CD4-positive, alpha-beta T cell (primary cell): ENCODE measurements around the gene HSD3B7. TPM values are rescaled to one million over a fixed set of nuclear protein-coding genes. Genes with fewer than 3 reads are reported as not detected.

Source experiments
- ATAC-seq: fragments of 200-7000 bp; cut with Tn5 transposase; one replicate; pipeline ENCODE4 v1.10.0; 2022; ENCODE audit warnings: mild to moderate bottlenecking; ENCODE audit not compliant: poor library complexity
- CTCF ChIA-PET: fragments of 350-600 bp; sonication (Branson Sonifier 250); formaldehyde crosslinking; loops from one replicate; lab custom pipeline; 2021; ENCODE audit warnings: antibody characterized with exemption, inconsistent platforms; lab: Charles Lee
- POLR2A ChIA-PET: fragments of 350-600 bp; sonication (Branson Sonifier 250); formaldehyde crosslinking; loops from one replicate; lab custom pipeline; 2021; ENCODE audit warnings: antibody characterized with exemption, inconsistent platforms; lab: Charles Lee
- DNase-seq, 14 experiments: peaks; one replicate each; pipeline ENCODE4 v3.0.0-alpha.2; 2013 to 2020; ENCODE audit warnings: mixed read lengths in 2 of 14
- H3K27ac ChIP-seq, 2 donors: one replicate each; pipeline versions ENCODE4 v1.5.1 to v1.7.0; 2013; ENCODE audit warnings: low read length in 2 of 2, low read depth in 1 of 2, mild to moderate bottlenecking in 1 of 2
- H3K27me3 ChIP-seq, 2 experiments: 1 replicate in 1 of 2; 2 replicates in 1 of 2; pipeline versions ENCODE4 v1.6.1 to v1.7.0; 2013; ENCODE audit warnings: low read length in 2 of 2, control low read depth in 1 of 2, mild to moderate bottlenecking in 1 of 2, moderate library complexity in 1 of 2; ENCODE audit not compliant: insufficient read depth in 2 of 2, control insufficient read depth in 1 of 2
- H3K36me3 ChIP-seq: one replicate; pipeline ENCODE4 v1.6.1; 2013; ENCODE audit warnings: low read length, control low read depth; ENCODE audit not compliant: insufficient read depth
- H3K4me1 ChIP-seq: one replicate; pipeline ENCODE4 v1.6.1; 2013; ENCODE audit warnings: low read length, control low read depth; ENCODE audit not compliant: insufficient read depth
- H3K4me3 ChIP-seq: one replicate; pipeline ENCODE4 v1.5.1; 2013; ENCODE audit warnings: mild to moderate bottlenecking, low read length, moderate library complexity
- H3K9me3 ChIP-seq, 2 experiments: 1 replicate in 1 of 2; 2 replicates in 1 of 2; pipeline versions ENCODE4 v1.6.1 to v1.7.0; 2013; ENCODE audit warnings: low read length in 2 of 2, mild to moderate bottlenecking in 2 of 2, control low read depth in 1 of 2, moderate library complexity in 1 of 2; ENCODE audit not compliant: control insufficient read depth in 1 of 2, insufficient read depth in 1 of 2
- H3K27ac Mint-ChIP-seq: one replicate; pipeline ENCODE4 v1.8.0; 2020; ENCODE audit warnings: mixed read lengths
- H3K27me3 Mint-ChIP-seq: one replicate; pipeline ENCODE4 v1.8.0; 2021; ENCODE audit warnings: mixed read lengths
- H3K36me3 Mint-ChIP-seq: one replicate; pipeline ENCODE4 v1.8.0; 2021; ENCODE audit warnings: low read depth, mixed read lengths
- H3K4me1 Mint-ChIP-seq: one replicate; pipeline ENCODE4 v1.8.0; 2021; ENCODE audit warnings: low read depth, mixed read lengths
- H3K4me3 Mint-ChIP-seq: one replicate; pipeline ENCODE4 v1.8.0; 2020; ENCODE audit warnings: mild to moderate bottlenecking, mixed read lengths
- H3K9me3 Mint-ChIP-seq: one replicate; pipeline ENCODE4 v1.8.0; 2020; ENCODE audit warnings: mixed read lengths
- intact Hi-C, 2 experiments: fragments of 100-400 bp; cut with DNase I in 1 of 2; cut with micrococcal nuclease in 1 of 2; formaldehyde crosslinking; loops; one replicate each; pipeline versions ENCODE4 v1.15.1 to v1.9.0; 2023 to 2025; cut with DNase I, micrococcal nuclease
- total RNA-seq, 174 experiments: library from RNA in 2 of 174; stranded (reverse) in 2 of 174; gene quantifications; one replicate each; pipeline ENCODE4 v1.2.3 and lab custom pipeline; 2021 to 2026
- TF ChIP-seq, protein P1 (sequence below): fragments of 200-600 bp; IDR thresholded peaks from one replicate; pipeline ENCODE4 v1.8.0; 2022; ENCODE audit warnings: antibody characterized with exemption, mild to moderate bottlenecking

The HSD3B7 gene
- total RNA-seq, 2 experiments from 2014 or later: 0.11 TPM; not detected in 1

DNA sequence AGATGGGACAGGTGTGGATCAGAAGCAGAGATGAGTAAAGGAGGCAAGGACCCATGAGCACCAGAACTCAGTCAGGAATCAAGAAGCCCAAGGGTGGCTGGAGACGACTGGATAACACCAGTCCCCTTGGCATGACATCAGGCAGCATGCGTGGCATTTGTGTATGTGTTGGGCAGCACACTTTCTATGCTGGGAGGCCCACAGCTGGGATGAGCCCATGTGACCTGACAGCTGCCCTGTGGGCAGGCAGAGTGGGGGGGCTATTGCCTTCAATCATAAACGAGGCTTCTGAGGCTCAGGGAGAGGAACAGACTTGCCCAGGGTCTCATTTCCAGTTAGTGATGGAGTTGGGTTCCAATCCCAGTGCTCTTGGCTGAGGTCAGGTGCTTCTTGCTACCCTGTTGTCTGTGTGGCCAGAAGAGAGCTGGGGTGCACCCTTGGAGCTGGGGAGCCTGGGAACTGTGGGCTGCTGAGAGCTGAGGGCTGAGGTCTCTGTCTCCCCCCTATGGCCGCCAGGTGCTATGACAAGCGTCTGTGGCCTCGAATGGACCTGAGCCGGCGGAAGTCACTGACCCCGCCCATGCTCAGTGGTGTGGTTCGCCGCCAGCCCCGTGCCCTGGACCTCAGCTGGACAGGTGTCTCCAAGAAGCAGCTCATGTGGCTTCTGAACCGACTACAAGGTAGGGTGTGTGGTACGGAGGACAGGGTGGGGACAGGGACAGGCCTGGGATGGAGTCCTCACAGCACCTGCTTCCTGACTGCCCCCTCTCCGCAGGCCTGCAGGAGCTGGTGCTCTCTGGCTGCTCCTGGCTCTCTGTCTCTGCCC is 43.2 kb upstream of the HSD3B7 start:
- TF ChIP-seq, protein P1, sequence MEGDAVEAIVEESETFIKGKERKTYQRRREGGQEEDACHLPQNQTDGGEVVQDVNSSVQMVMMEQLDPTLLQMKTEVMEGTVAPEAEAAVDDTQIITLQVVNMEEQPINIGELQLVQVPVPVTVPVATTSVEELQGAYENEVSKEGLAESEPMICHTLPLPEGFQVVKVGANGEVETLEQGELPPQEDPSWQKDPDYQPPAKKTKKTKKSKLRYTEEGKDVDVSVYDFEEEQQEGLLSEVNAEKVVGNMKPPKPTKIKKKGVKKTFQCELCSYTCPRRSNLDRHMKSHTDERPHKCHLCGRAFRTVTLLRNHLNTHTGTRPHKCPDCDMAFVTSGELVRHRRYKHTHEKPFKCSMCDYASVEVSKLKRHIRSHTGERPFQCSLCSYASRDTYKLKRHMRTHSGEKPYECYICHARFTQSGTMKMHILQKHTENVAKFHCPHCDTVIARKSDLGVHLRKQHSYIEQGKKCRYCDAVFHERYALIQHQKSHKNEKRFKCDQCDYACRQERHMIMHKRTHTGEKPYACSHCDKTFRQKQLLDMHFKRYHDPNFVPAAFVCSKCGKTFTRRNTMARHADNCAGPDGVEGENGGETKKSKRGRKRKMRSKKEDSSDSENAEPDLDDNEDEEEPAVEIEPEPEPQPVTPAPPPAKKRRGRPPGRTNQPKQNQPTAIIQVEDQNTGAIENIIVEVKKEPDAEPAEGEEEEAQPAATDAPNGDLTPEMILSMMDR: peak; percentile 87

DNA sequence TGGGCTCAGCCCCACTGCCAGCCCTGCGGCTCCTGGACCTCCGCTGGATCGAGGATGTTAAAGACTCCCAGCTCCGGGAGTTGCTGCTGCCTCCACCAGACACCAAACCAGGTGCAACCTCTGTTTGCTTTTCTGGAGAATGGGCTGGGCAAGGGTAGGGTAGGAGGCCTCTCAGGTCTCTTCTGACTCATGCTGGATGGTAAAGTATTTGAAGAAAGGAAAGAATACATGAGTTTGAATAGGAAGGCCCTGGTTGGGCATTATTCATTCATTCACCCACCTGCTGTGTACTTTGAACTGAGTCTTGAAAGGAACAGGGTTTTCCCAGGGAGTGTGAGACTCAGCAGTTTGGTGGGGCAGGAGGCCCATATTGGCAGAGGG is 42.6 kb upstream of the HSD3B7 start:
- ChIA-PET POLR2A (interaction anchor here (1.7 kb wide), 1 partner anchor 98 kb away, joined by 9 read pairs; no protein-coding TSS in a partner anchor), CTCF (interaction anchor here (1.0 to 2.4 kb wide), 8 partner anchors 8 to 175 kb away, joined by 3 to 14 read pairs (median 5); partner anchors contain the start of gene KAT8)
- peaks cover 7% of the 10 kb centered on the region for H3K36me3 ChIP-seq
- Mint-ChIP-seq H3K27me3 (no peaks in the 10 kb centered on the region), H3K36me3 (peaks cover 10% of the 10 kb centered on the region), H3K9me3 (no peaks in the 10 kb centered on the region), H3K4me3 (no peak overlapping the region), H3K27ac (no peak overlapping the region), H3K4me1 (peaks cover 15% of the 10 kb centered on the region)
- H3K27ac ChIP-seq: peak overlapping the region in 1 of 2 donors; percentile 52
- no peaks in the 10 kb centered on the region for H3K9me3 ChIP-seq
- H3K27me3 ChIP-seq: no peaks in the 10 kb centered on the region
- H3K4me3 ChIP-seq: no peak overlapping the region
- DNase-seq: no peak
- H3K4me1 ChIP-seq: peaks cover 13% of the 10 kb centered on the region
- intact Hi-C loops: loop anchor here (1.0 kb wide), 1 partner anchor 98 kb away; no protein-coding TSS in a partner anchor
- TF ChIP-seq, protein P1: no peak
- no peak for ATAC-seq

More for the DNA sequence above, 43.2 kb upstream of the HSD3B7 start:
- Mint-ChIP-seq H3K4me3 (no peak overlapping the region), H3K9me3 (no peaks in the 10 kb centered on the region), H3K4me1 (peaks cover 19% of the 10 kb centered on the region), H3K27ac (no peak overlapping the region), H3K27me3 (no peaks in the 10 kb centered on the region), H3K36me3 (peaks cover 10% of the 10 kb centered on the region)
- no peaks in the 10 kb centered on the region for H3K27me3 ChIP-seq
- DNase-seq: peak; percentile 34 to 85 (median 50)
- no peaks in the 10 kb centered on the region for H3K9me3 ChIP-seq
- intact Hi-C loops: loop anchor here (1.0 kb wide), 1 partner anchor 98 kb away; no protein-coding TSS in a partner anchor
- POLR2A ChIA-PET: interaction anchor here (1.7 kb wide), 1 partner anchor 97 kb away, joined by 9 read pairs; no protein-coding TSS in a partner anchor
- H3K27ac ChIP-seq: peak overlapping the region in 1 of 2 donors; percentile 52
- peaks cover 7% of the 10 kb centered on the region for H3K36me3 ChIP-seq
- CTCF ChIA-PET: interaction anchor here (0.6 to 2.4 kb wide), 10 partner anchors 9 to 176 kb away, joined by 3 to 14 read pairs (median 4); partner anchors contain the start of gene KAT8
- H3K4me1 ChIP-seq: peaks cover 13% of the 10 kb centered on the region
- ATAC-seq: peak; percentile 95
- H3K4me3 ChIP-seq: no peak overlapping the region

DNA sequence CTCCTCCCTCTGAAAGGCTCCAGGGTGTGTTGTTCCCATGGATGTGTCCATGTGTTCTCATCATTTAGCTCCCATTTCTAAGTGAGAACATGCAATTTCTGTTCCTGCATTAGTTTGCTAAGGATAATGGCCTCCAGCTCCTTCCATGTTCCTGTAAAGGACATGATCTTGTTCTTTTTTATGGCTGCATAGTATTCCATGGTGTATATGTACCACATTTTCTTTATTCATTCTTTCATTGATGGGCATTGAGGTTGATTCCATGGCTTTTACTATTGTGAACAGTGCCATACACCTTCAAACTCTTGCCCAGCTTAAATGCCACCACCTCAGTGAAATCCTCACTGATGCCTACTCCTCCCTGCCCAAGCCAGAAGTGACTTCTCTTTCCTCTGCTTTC is 40.7 kb upstream of the HSD3B7 start:
- no peaks in the 10 kb centered on the region for H3K9me3 Mint-ChIP-seq
- POLR2A ChIA-PET: interaction anchor here (1.0 kb wide), 1 partner anchor 10 kb away, joined by 4 read pairs; no protein-coding TSS in a partner anchor
- TF ChIP-seq, protein P1: no peak
- DNase-seq (no peak), ATAC-seq (no peak)
- Histone ChIP-seq H3K36me3 (peaks cover 7% of the 10 kb centered on the region), H3K27me3 (no peaks in the 10 kb centered on the region), H3K9me3 (no peaks in the 10 kb centered on the region), H3K27ac (no peak overlapping the region), H3K4me1 (peaks cover 18% of the 10 kb centered on the region), H3K4me3 (no peak overlapping the region)
- no peaks in the 10 kb centered on the region for H3K27me3 Mint-ChIP-seq
- H3K27ac Mint-ChIP-seq: no peak overlapping the region
- H3K4me3 Mint-ChIP-seq: no peak overlapping the region
- CTCF ChIA-PET: no interaction called here
- peaks cover 10% of the 10 kb centered on the region for H3K36me3 Mint-ChIP-seq
- H3K4me1 Mint-ChIP-seq: peaks cover 10% of the 10 kb centered on the region
- intact Hi-C loops: no loop called here
